GM18873 (cell line): ENCODE results near the gene OR2G6.
"Not testable (repeated sequence)": the region's sequence is repeated elsewhere in the genome, so short reads cannot be mapped to it uniquely, and the experiment has no call there.

Source experiments
- ATAC-seq: cut with Tn5 transposase; IDR thresholded peaks from one replicate; pipeline ENCODE4 v1.9.1; 2021; ENCODE audit warnings: mild to moderate bottlenecking, moderate library complexity, moderate number of reproducible peaks; ENCODE audit not compliant: unreplicated experiment, low FRiP score

Gene OR2G6

DNA sequence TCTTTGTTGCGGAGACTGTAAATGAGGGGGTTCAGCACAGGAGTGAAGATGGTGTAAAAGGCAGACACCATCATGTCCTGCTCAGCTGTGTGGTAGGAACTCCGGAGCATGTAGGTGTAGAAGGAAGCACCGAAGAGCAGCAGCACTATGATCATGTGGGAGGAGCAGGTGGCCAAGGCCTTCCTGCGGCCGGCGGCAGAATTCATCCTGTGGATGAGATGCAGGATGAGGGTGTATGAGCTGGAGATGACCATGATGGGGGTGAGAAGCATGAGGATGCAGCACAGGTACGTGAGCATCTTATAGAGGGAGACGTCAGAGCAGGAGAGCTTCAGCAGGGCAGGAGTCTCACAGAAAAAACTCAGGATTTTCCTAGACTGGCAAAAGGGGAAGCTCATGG, 66.0 kb downstream of the OR2G6 start:
- ATAC-seq: not testable (repeated sequence)

GRCh38 chr1:248574657-248575056, 66.8 kb downstream of the OR2G6 start, which contains the start of gene OR2T34:
Gene OR2T34 (minus strand): TSS chr1:248574757. CDS start chr1:248574757, 0 bp downstream.
- not testable (repeated sequence) for ATAC-seq

DNA sequence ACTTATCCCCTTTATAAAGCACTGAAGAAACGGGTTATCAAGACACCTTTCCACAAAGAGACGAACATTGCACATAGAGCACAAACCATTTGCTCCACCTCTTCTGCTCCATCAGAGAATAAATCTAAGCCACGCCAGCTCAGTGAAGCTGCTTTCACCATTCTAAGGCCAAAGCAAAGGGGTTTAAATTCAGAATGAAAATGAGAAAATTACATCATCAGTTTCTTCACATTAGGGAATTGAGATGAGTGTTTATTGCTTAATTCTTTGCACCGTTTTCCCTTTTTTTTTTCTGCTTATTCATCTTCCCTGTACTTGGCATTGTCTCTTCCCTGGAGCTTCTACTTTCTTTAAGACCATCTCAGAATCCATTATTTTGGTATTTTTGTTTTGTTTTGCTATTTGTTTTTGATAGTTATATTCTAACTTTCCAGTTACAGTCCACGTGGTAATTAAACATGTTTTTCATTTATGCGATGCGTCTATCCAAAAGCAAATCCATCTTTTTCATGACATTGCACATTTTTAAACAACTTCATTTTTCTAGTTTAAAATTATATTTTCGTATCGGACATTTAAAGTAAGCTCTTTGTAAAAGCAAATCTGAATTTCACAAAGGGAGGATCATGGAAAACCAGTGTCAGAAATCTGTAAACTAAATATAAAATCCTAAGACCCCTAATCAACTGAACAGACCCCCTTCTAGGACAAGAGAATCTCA, 68.5 kb downstream of the OR2G6 start:
- ATAC-seq: no peak
